AG04450 (cell line): Measurements from ENCODE around the gene ITCH. TPM values are rescaled to one million over a fixed set of nuclear protein-coding genes. Genes with fewer than 3 reads are reported as not detected.

Experiments used
- CTCF ChIA-PET: fragments of 300-600, 350-600 bp; formaldehyde crosslinking; extraction: SDS; loops from one replicate; lab custom pipeline; 2022; ENCODE audit warnings: antibody characterized with exemption, inconsistent platforms; lab: Charles Lee
- POLR2A ChIA-PET: fragments of 350-600 bp; formaldehyde crosslinking; extraction: SDS; loops from one replicate; lab custom pipeline; 2021; ENCODE audit warnings: antibody characterized with exemption, inconsistent platforms; lab: Yijun Ruan, JAX
- DNase-seq: peaks from one replicate; pipeline ENCODE4 v3.0.0-alpha.2; 2011; ENCODE audit warnings: low read depth, low spot score
- H3K27ac ChIP-seq: one replicate; pipeline ENCODE4 v1.5.1; 2012; ENCODE audit warnings: low read depth, low read length, control low read depth
- H3K27me3 ChIP-seq: one replicate; pipeline ENCODE4 v1.6.0; 2012; ENCODE audit warnings: low read length; ENCODE audit not compliant: control insufficient read depth, insufficient read depth
- H3K4me3 ChIP-seq: 2 replicates; pipeline ENCODE4 v1.5.1; 2011; ENCODE audit warnings: mild to moderate bottlenecking, low read depth, low read length, control low read depth
- H3K9me3 ChIP-seq: 2 replicates; pipeline ENCODE4 v1.5.1; 2012; ENCODE audit warnings: low read length; ENCODE audit not compliant: control insufficient read depth, insufficient read depth
- CTCF ChIP-seq: IDR thresholded peaks from 2 replicates; pipeline ENCODE4 v1.5.1; 2011; ENCODE audit warnings: low read depth, low read length, control low read depth, inconsistent platforms
- polyA plus RNA-seq: library from polyadenylated mRNA; depleted of rRNA; stranded (reverse); fragments of >200 nt; gene quantifications from 2 replicates; pipeline ENCODE4 v1.2.3, GENCODE V29; 2011

ITCH gene
- polyA plus RNA-seq, 1 experiment, result 23.2 TPM

GRCh38 chr20:34531608-34532265, 168.7 kb downstream of the ITCH start:
- DNase-seq, result no peak
- H3K4me3 ChIP-seq, result no peak overlapping the region
- CTCF ChIA-PET, result interaction anchor here (0.7 to 1.0 kb wide), 2 partner anchors 219 to 238 kb away, joined by 3 read pairs; no protein-coding TSS in a partner anchor

GRCh38 chr20:34532320-34532719, 169.2 kb downstream of the ITCH start:
- ChIA-PET CTCF (interaction anchor here (1.1 kb wide), 1 partner anchor 220 kb away, joined by 4 read pairs; no protein-coding TSS in a partner anchor), POLR2A (no interaction called here)
- no peak for TF ChIP-seq CTCF
- no peak for DNase-seq
- no peaks in the 10 kb centered on the region for H3K27me3 ChIP-seq
- no peak overlapping the region for H3K4me3 ChIP-seq
- H3K9me3 ChIP-seq, result no peaks in the 10 kb centered on the region
- no peak overlapping the region for H3K27ac ChIP-seq

More at GRCh38 chr20:34531608-34532265, 168.7 kb downstream of the ITCH start:
- no peaks in the 10 kb centered on the region for H3K27me3 ChIP-seq
- TF ChIP-seq CTCF, result no peak
- H3K9me3 ChIP-seq, result no peaks in the 10 kb centered on the region
- no peak overlapping the region for H3K27ac ChIP-seq
- POLR2A ChIA-PET, result no interaction called here

- Histone ChIP-seq H3K4me3 (no peak overlapping the region), H3K27me3 (no peaks in the 10 kb centered on the region), H3K27ac (no peak overlapping the region), H3K9me3 (no peaks in the 10 kb centered on the region)
- no peak for DNase-seq
- no peak for TF ChIP-seq CTCF
- ChIA-PET CTCF (interaction anchor here (1.1 kb wide), 1 partner anchor 220 kb away, joined by 4 read pairs; no protein-coding TSS in a partner anchor), POLR2A (no interaction called here)
These were observed 169.7 kb downstream of the ITCH start for GRCh38 chr20:34532756-34533155.

- no peak overlapping the region for H3K4me3 ChIP-seq
- H3K27me3 ChIP-seq, result no peaks in the 10 kb centered on the region
- H3K9me3 ChIP-seq, result no peaks in the 10 kb centered on the region
- TF ChIP-seq CTCF, result no peak
- ChIA-PET CTCF (interaction anchor here (1.5 kb wide), 1 partner anchor 222 kb away, joined by 7 read pairs; no protein-coding TSS in a partner anchor), POLR2A (no interaction called here)
- H3K27ac ChIP-seq, result peak overlapping the region; percentile 21
- DNase-seq, result no peak
These were observed 171.5 kb downstream of the ITCH start for GRCh38 chr20:34534391-34535165.
